ENCODE data around the gene OR5B21. TPM values are rescaled to one million over a fixed set of nuclear protein-coding genes. Genes with fewer than 3 reads are reported as not detected.

Gene OR5B21
- total RNA-seq, 1 experiment from 2014 or later = not detected

DNA sequence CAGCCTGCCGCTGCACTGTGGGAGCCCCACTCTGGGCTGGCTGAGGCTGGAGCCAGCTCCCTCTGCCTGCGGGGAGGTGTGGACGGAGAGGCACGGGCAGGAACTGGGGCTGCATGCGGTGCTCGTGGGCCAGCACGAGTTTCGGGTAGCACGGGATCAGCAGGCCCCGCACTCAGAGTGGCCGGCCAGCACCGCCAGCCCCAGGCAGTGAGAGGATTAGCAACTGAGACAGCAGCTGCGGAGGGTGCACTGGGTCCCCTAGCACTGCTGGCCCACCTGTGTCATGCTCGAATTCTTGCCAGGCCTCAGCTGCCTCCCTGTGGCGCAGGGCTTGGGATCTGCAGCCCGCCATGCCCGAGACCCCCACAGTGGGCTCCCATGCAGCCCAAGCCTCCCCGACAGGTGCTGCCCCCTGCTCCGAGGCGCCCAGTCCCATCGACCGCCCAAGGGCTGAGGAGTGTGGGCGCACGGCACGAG lies 24.0 kb upstream of the OR5B21 start:
- ChIA-PET CTCF (no interaction called here), POLR2A (ENCODE audit: low non-redundant PET) (interaction anchor here (0.6 kb wide), 1 partner anchor 627 kb away, joined by 3 read pairs; no protein-coding TSS in a partner anchor)
- no peaks in the 10 kb centered on the region for H3K9me3 ChIP-seq (ENCODE audit: low read depth, low read length, poor library complexity, severe bottlenecking)
- H3K27ac ChIP-seq (ENCODE audit: low read depth, low read length, poor library complexity, severe bottlenecking) = no peak overlapping the region
- no TSS peak for BruUV-seq (replicated peaks)
- no peak for TF ChIP-seq EZH2 (IDR thresholded peaks at IDR 0.05; ENCODE audit: borderline replicate concordance, low read depth, low read length, poor library complexity, severe bottlenecking)
- TF ChIP-seq, protein P1, sequence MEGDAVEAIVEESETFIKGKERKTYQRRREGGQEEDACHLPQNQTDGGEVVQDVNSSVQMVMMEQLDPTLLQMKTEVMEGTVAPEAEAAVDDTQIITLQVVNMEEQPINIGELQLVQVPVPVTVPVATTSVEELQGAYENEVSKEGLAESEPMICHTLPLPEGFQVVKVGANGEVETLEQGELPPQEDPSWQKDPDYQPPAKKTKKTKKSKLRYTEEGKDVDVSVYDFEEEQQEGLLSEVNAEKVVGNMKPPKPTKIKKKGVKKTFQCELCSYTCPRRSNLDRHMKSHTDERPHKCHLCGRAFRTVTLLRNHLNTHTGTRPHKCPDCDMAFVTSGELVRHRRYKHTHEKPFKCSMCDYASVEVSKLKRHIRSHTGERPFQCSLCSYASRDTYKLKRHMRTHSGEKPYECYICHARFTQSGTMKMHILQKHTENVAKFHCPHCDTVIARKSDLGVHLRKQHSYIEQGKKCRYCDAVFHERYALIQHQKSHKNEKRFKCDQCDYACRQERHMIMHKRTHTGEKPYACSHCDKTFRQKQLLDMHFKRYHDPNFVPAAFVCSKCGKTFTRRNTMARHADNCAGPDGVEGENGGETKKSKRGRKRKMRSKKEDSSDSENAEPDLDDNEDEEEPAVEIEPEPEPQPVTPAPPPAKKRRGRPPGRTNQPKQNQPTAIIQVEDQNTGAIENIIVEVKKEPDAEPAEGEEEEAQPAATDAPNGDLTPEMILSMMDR (conservative IDR thresholded peaks at IDR 0.05; ENCODE audit: low read depth, low read length) = no peak
- no peak overlapping the region for H3K4me3 ChIP-seq (ENCODE audit: low read depth, low read length, poor library complexity, severe bottlenecking)
- no peak for DNase-seq (ENCODE audit: low spot score)
- no peaks in the 10 kb centered on the region for H3K36me3 ChIP-seq (ENCODE audit: insufficient read depth, low read length, poor library complexity, severe bottlenecking)
- no peaks in the 10 kb centered on the region for H3K27me3 ChIP-seq (replicated peaks; ENCODE audit: insufficient read depth, low read depth, low read length, poor library complexity)
- intact Hi-C loops (cut with micrococcal nuclease; ENCODE audit: unreplicated experiment) = no loop called here
- H3K4me1 ChIP-seq (ENCODE audit: insufficient read depth, low read length, poor library complexity, severe bottlenecking) = no peaks in the 10 kb centered on the region

DNA sequence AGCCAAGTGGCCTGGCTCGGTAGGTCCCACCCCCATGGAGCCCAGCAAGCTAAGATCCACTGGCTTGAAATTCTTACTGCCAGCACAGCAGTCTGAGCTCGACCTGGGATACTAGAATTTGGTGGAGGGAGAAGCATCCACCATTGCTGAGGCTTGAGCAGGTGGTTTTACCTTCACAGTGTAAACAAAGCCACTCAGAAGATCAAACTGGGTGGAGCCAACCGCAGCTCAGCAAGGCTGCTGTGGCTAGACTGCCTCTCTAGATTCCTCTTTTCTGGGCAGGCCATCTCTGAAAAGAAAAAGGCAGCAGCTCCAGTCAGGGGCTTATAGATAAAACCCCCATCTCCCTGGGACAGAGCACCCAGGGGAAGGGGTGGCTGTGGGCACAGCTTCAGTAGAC lies 22.3 kb upstream of the OR5B21 start:
- no peaks in the 10 kb centered on the region for H3K9me3 ChIP-seq (ENCODE audit: low read depth, low read length, poor library complexity, severe bottlenecking)
- POLR2A ChIA-PET (ENCODE audit: low non-redundant PET) = no interaction called here
- BruUV-seq (replicated peaks) = no TSS peak
- H3K4me3 ChIP-seq (ENCODE audit: low read depth, low read length, poor library complexity, severe bottlenecking) = no peak overlapping the region
- H3K27ac ChIP-seq (ENCODE audit: low read depth, low read length, poor library complexity, severe bottlenecking) = no peak overlapping the region
- DNase-seq (ENCODE audit: low spot score) = no peak
- CTCF ChIA-PET = no interaction called here
- intact Hi-C loops (cut with micrococcal nuclease; ENCODE audit: unreplicated experiment) = no loop called here
- no peaks in the 10 kb centered on the region for H3K27me3 ChIP-seq (replicated peaks; ENCODE audit: insufficient read depth, low read depth, low read length, poor library complexity)
- TF ChIP-seq EZH2 (IDR thresholded peaks at IDR 0.05; ENCODE audit: borderline replicate concordance, low read depth, low read length, poor library complexity, severe bottlenecking) = no peak
- TF ChIP-seq, protein P1 (conservative IDR thresholded peaks at IDR 0.05; ENCODE audit: low read depth, low read length) = no peak
- no peaks in the 10 kb centered on the region for H3K36me3 ChIP-seq (ENCODE audit: insufficient read depth, low read length, poor library complexity, severe bottlenecking)
- H3K4me1 ChIP-seq (ENCODE audit: insufficient read depth, low read length, poor library complexity, severe bottlenecking) = no peaks in the 10 kb centered on the region

DNA sequence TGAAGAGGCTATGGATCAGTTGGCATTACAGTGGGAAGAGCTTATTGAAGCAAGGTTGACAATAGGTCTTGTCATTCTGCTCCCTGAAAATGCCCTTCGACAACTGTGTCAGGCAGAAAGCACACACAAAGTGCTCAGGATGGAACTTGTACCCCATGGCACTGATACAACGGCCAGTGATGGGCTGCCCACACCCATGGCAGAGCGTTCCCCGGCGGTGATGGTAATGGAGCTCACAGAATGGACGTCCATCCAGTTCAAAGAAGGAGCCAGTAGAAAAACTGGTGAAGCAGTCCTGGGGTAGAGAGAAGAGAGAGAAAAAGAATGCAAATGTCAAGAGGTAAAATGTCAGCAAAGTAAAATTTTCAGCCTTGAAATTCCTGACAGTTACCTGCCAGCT lies 19.5 kb upstream of the OR5B21 start:
- TF ChIP-seq, protein P1 (conservative IDR thresholded peaks at IDR 0.05; ENCODE audit: low read depth, low read length) = no peak
- TF ChIP-seq EZH2 (IDR thresholded peaks at IDR 0.05; ENCODE audit: borderline replicate concordance, low read depth, low read length, poor library complexity, severe bottlenecking) = no peak
- no peak overlapping the region for H3K27ac ChIP-seq (ENCODE audit: low read depth, low read length, poor library complexity, severe bottlenecking)
- DNase-seq (ENCODE audit: low spot score) = no peak
- ChIA-PET POLR2A (ENCODE audit: low non-redundant PET) (no interaction called here), CTCF (no interaction called here)
- H3K27me3 ChIP-seq (replicated peaks; ENCODE audit: insufficient read depth, low read depth, low read length, poor library complexity) = no peaks in the 10 kb centered on the region
- no peaks in the 10 kb centered on the region for H3K4me1 ChIP-seq (ENCODE audit: insufficient read depth, low read length, poor library complexity, severe bottlenecking)
- intact Hi-C loops (cut with micrococcal nuclease; ENCODE audit: unreplicated experiment) = loop anchor here (10.0 kb wide), 1 partner anchor 723 kb away; no protein-coding TSS in a partner anchor
- no peaks in the 10 kb centered on the region for H3K9me3 ChIP-seq (ENCODE audit: low read depth, low read length, poor library complexity, severe bottlenecking)
- H3K4me3 ChIP-seq (ENCODE audit: low read depth, low read length, poor library complexity, severe bottlenecking) = no peak overlapping the region
- BruUV-seq (replicated peaks) = no TSS peak
- H3K36me3 ChIP-seq (ENCODE audit: insufficient read depth, low read length, poor library complexity, severe bottlenecking) = no peaks in the 10 kb centered on the region
